GM13976 (cell line): ENCODE measurements around the gene SLC3A2.
"Not testable (repeated sequence)": the region's sequence is repeated elsewhere in the genome, so short reads cannot be mapped to it uniquely, and the experiment has no call there.

Source experiments
- DNase-seq: peaks from one replicate; pipeline ENCODE4 v3.0.0; 2012; ENCODE audit warnings: low spot score
- CTCF ChIP-seq: IDR thresholded peaks from 2 replicates; pipeline ENCODE4 v1.5.1; 2012; ENCODE audit warnings: borderline replicate concordance, mild to moderate bottlenecking; ENCODE audit not compliant: insufficient read depth; ENCODE audit errors: extremely low read depth, missing control alignments, control extremely low read depth
- in situ Hi-C: fragments of 300-500 bp; cut with MboI; formaldehyde crosslinking; loops from one replicate; pipeline ENCODE4 v1.12.0; 2022; ENCODE audit warnings: low sequenced_read_pairs, mixed read lengths, inconsistent platforms; ENCODE audit not compliant: unreplicated experiment

Gene SLC3A2

DNA sequence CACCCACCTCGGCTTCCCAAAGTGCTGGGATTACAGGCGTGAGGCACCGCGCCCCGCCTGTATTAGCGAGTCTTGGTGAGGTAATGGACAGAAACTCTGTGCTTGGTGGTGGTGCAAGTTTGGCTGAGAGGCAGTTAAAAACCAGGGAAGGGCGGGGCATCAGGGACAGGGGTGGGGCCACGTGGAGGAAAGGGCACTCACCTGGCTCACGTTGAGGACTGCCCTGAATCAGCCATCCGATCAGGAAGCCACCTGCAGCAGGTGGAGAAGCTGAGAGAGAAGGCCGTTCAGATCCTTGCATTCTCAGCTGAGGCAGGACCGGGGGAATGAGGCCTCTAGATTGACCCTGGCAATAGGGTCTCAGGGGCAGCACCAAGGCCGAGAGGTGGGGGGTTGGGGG lies 52.6 kb downstream of the SLC3A2 start:
- in situ Hi-C loops, result no loop called here
- no peak for TF ChIP-seq CTCF
- DNase-seq, result no peak

DNA sequence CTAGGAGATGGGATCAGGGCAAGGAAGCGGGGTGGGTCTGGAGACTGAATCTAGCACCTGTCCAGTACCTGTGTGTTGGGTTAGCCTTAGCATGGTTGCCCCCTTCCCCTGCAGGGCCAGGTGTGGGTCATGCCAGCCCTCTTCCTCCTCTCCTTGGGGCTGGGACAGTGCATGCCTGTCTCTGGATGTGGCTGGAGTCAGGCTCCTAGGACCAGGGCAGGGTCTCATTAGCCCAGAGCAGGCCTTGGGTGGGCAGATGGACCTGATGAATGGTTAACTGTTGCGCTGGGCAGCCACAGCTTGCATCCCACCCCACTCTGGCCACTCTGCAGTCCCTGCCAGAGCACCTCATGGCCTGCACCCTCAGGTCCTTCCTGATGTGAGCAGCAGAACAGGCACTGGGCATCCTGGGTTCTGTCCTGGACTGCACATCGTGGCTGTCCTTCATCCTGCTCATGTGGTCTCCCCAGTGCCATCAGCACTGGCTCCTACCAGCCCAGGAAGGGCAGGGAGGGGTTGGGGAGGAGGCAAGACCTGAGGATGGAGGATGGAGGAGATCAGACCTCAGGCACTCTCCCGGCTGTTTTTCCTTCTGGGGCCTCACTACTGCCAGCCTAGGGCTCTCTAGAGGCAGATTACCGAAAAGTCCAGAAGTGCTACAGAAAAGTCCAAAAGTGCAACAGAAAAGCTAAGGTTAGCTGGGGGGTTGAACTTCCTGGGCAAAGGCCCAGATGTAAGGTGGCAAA lies 53.2 kb downstream of the SLC3A2 start:
- in situ Hi-C loops, result no loop called here
- no peak for TF ChIP-seq CTCF
- no peak for DNase-seq

DNA sequence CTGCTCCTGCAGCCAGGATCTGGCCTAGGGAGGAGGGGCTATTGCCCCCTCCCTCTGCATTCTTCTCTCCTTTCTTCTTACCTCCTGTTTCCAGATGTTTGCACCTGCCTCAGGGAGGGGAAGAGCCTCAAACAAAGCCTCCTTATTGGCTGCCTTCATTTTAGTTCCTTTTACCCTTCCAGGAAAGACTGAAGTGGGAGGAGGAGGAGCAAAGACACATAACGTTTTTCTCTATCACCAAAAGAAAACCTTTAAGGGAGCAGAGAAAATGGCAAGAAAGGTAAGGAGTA lies 53.7 kb downstream of the SLC3A2 start:
- no peak for DNase-seq
- no peak for TF ChIP-seq CTCF
- in situ Hi-C loops, result no loop called here

DNA sequence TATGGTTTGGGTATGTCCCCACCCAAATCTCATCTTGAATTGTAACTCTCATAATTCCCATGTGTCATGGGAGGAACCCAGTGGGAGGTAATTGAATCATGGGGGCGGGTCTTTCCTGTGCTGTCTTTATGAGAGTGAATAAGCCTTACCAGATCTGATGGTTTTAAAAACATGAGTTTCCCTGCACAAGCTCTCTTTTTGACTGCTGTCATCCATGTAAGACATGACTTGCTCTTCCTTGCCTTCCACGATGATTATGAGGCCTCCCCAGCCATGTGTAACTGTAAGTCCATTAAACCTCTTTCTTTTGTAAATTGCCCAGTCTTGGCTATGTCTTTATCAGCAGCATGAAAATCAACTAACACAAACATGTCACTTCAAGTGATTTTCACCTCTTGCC lies 56.8 kb downstream of the SLC3A2 start:
- DNase-seq, in situ Hi-C loops: not testable (repeated sequence)
